Bone marrow (tissue), 2 donors: ENCODE results near the gene CAMK2B.
A peak's percentile ranks its signal among the peaks of the same experiment; 100 is the strongest.

ENCODE experiments used
- DNase-seq, 2 donors: peaks; one replicate each; lab custom pipeline; 2025; lab: John Stamatoyannopoulos, UW

CAMK2B gene

DNA sequence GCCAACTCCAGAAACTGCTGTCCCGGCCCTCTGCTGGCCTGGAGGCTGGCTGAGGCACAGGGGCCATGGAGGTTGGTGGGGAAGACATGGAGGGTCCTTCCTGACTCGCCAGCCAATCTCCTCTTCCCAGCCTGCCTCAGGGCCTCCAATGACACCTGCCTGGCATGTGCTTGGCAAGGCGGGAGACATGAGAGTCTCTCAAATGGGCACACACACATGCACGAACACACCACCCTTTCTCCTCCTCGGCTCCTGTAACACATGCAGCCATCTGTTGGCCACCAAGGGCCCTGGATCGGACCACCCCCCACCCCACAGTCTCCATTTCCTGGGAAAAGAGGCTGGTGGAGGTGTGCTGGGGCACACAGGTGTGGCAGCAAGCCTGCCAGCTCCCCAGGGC is 68.2 kb downstream of the CAMK2B start:
- DNase-seq: no peak

DNA sequence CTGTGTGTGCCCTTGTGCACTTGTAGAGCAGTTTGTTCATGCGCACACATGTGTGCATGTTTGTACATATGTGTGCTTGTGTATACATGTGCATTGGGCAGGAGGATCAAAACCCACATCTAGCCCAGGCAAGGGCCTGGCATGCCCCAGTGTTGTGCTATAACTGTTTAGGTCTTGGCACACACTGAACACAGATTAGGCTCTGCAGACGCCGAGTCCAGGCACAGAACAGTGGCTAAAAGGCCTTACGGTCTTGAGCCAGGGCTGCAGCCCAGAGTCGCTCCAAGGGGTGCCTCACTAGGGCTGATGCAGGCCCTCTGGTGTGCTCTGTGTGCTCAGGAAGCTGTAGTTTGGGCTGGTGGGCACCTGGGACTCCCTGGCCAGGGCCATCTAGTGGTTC is 68.9 kb downstream of the CAMK2B start:
- no peak for DNase-seq

DNA sequence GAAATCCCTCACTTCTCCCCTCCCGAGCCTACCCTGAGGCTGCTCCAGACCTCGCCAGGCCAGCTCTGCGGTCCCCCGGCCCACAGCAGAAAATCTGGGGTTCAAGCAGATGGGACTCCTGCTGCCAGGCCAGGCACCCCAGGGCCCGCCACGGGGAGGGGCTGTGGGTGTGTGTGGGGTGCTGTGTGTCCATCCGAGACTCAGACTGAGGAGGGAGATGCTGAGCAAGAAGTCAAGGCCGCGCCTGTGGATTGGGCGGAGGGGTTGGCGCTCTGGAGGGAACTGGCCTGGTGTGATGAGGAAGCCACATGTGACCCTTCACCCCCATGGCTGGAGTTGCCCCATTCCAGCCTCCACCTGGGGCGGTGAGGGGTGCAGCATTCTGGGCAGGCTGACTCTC is 73.5 kb downstream of the CAMK2B start:
- DNase-seq: no peak

DNA sequence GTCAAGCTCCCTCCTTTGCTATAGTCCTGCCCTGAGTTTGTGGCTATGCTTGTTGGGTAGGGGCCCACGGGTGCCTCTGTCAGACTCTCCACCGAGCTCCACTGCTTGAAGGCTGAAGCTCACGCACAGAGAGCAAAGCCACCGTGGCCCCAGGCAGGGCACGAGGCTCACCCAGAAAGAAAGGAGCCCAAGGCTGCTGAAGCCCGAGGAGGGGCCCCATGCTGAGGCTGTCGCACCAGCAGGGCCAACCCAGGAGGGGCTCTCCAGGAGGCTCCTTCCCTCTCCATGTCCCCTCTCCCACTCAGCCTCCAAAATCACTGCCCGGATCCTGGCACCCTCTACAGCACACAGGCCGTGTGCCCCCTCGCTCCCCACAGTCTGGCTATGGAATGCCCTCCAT is 74.1 kb downstream of the CAMK2B start:
- no peak for DNase-seq

DNA sequence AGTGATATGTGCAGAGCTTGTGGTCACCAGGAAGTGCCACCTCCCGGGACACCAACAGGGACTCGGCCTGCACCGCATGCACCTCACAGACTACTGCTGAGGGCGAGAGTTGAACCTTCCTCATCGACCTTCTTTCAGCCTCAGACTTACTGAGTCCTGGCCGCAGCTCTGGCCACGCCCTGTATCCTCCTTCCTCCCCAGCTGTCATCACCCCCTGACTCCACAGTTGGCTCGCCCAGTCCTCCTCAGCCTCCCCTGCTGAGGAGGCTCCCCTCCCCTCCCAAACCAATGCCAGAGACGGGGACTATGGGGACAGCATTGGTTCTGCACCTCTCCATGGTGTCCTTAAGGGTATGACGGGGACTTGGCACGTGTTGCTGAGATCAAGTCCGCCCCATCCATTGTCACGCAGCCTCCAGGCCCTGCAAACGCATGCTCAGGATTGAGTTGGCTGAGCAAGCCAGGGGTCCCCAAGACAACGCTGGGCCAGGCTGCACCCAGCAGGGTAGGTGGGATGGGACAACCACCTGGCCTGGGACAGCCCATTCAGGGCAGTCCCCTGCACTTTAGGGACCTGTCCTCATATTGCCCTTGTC is 75.7 kb downstream of the CAMK2B start:
- no peak for DNase-seq

DNA sequence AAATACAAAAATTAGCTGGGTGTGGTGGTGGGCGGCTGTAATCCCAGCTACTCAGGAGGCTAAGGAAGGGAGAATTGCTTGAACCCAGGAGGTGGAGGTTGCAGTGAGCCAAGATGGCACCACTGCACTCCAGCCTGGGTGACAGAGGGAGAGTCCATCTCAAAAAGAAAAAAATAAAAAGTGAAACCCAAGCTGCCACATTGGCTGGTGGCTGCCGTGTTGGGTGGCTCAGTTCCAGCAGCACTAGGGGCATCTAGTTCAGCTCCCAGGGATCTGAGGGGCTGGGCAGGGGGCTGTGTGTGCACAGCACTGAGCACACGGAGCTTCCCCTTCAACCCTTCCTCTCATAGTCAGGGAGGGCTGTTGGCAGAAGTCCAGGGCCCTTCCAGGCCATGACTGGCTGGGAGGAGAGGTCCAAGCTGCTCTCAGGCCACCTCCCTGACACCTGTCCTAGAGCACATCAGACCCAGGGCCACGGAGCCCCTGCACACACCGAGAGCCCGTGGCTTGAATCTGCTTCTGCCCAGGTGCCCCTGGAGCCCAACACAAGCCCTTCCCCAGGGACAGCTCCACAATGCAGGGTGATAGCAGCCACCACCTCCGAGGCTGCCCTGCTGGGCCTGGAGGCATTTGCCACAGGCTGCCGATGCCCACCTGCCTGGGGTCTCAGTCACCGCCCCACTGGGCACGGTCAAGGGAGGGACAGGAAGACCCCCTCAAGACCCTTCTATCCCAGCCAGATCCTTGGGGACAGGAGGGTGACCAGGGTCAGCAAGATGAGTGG is 77.3 kb downstream of the CAMK2B start:
- DNase-seq: no peak

DNA sequence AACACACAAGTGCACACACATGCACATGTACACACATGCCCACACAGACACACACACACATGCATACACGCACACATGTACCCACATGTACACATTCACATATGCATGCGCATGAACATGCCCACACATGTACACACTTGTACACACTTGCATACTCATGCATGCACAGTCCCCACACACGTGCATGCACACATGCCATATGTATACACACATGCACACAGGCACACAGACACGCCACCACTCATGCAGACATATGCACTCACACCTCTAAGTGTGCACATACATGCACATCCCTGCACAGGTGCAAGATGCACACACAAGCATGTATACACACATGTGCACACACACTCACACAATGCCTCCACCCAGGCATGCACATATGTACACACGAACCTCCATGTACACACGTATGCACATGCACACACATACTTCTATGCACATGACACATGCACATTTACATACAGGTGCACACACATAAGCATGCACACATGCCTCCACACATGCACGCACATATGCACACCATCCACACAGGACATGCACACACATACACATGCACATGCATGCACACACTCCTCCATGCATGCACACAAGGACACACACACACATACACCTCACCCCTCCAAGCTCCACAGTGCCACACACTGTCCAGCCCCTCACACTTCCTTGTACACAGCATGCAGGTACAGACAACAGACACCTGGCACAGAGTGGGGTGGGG is 78.8 kb downstream of the CAMK2B start:
- DNase-seq: no peak

DNA sequence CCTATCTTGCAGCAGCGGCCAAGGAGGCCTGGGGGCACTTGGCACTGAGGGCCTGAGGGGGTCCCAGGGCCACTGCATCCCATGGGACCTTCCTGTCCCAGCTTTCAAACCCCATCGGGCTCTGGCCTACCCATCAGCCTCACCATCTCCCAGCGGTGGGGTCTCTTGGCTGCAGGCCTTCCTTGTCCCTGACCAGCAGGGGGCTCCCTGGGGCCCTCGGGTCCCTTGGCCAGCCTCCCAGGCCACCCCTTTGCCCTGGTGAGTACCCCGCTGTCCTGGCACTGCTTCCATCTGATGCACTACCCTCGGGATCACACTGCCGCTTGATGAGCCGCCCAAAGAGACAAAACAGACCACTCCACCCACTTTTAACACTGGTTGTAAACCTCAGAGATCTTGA is 81.1 kb downstream of the CAMK2B start:
- peak in 1 of 2 donors; percentile 3 for DNase-seq

DNA sequence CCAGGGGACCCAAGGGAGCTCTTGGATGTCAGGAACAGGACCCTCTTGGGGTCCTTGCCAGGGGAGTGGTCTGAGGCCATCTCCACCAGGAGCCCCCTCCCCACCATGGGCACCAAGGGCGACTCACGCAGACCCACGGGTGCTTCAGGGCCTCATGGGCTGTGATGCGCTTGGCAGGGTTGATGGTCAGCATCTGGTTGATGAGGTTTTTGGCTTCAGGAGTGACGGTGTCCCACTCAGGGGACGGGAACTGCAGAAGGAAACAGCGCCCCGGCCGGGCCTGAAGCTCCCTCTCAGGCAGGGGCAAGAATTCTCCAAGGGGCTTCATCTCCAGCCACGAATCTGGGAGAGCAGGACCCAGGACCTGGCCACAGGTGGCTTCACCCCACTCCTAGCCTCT is 83.3 kb downstream of the CAMK2B start:
- no peak for DNase-seq

DNA sequence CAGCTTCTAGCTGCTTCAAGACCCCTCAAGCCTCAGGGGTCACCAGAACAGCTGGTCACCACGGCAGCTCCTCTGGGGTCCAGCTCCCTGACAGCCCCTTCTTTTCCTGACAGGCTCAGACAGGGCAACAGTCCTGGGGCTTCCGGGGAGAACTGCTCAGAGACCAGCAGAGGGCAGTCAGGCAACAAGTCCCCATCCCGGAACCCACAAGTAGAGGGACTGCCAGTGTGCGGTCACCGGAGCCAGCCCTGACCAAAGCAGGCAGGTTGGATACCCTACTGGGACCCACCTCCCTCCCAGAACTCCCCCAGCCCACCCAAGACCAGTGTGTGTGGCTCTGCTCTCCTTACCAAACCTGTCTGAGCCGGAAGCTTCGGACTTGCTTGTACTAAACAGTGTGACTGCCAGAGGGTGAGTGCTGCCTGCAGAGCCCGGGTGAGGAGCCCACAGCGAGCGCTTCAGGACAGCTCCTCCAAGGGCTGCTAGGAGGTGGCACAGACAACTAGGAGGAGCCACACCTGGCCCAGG is 84.3 kb downstream of the CAMK2B start:
- DNase-seq: peak; percentile 32 to 80

DNA sequence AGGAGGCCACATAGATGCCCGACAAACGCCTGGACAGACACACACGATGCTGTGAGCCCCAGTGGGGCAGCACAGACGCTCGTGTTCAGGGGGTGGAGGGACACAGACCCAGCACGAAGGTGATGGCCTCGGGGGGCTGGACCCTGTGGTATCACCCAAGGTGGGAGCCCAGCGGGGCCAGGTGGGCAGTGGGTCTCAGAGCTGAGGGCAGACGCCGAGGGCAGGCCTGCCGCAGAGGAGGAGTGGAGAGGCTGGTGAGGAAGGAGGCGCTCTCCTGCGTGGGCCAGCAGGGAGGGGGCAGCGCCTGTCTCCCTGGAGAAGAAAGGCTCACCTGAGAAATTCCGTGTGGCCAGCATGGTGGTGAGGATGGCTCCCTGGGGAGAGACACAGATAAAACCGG is 85.0 kb downstream of the CAMK2B start:
- no peak for DNase-seq

DNA sequence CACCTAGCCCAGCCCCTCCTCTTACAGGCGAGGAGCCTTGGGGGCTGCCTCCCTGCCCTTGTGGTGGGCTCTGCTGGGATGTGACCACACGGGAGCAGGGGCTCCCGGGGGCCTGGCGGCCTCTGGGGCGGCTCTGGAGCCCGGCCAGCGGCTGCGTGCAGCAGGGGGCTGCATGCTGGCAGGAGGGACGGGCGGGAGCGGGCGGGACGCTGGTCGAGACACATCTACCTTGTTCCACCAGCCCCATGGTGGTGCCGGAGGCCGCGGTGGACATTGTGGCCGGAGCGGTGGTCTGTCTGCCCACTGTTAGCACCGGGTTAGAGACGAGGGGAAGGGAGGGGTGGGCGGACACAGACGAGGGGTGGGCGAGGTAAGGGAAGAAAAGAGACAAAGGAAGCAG is 86.0 kb downstream of the CAMK2B start:
- DNase-seq: no peak

DNA sequence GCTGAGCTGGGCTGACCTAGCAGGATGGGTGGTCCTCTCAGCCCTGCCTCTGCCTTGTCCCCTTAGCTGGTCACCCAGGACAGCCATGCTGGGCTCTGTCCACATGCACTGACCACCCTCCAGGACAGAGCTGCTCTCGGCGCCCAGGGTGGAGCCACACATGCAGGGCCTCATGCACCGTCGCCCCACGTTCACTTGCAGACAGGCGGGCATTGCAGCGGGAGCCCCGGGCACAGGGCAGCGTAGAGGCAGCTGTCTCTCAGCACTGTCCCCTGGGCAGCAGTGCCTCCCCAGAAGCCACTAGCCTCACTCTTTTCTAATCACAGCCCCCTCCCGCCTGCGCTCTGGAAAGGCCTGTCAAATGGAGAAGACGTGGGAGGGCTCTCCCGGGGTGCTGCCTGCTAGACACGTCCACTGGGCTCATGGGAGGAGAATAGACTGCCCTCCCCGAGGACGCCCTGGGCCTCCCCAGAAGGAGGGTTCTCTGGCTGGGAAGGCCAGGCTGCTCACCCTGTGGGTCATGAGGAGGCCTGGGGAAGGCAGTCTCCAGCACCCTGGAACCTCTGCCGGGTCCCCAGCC is 87.2 kb downstream of the CAMK2B start:
- DNase-seq: no peak

DNA sequence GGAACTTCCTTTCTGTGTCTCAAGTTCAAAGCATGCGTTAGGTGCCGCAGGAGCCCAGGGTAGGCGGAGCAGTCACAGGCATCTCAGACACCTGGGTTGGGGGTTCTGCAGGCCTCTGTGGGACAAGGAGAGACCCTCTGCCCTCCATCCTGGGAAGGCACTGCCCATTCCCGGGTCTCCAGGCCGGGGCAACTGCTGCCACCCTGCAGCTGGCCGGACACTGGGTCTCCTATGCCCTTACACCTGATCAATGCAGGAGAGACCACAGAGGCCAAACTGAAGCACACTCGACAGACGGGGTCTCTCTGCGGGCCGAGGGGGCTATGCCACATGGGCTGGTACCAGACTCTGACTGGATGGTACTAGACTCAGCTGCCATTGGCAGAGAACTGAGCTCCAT is 87.7 kb downstream of the CAMK2B start:
- DNase-seq: no peak

DNA sequence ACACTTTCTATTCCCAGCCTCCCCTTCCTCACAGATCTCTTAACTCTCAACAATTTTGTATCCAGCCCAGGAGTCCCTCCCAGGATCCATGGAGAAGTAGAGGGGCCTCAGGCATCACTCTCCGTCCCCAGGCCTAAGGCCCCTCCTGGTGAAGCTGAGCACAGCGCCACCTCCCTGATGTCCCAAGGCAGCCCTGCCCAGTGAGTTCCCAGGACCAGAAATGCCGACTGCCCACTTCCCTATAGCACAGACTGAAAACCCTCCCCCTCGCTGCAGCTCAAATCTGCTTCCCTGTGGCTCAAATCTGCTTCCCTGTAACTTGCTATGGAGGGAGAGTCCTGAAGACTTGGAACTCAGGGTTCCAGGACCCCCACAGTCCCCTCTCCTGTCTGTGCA is 89.1 kb downstream of the CAMK2B start:
- DNase-seq: no peak

DNA sequence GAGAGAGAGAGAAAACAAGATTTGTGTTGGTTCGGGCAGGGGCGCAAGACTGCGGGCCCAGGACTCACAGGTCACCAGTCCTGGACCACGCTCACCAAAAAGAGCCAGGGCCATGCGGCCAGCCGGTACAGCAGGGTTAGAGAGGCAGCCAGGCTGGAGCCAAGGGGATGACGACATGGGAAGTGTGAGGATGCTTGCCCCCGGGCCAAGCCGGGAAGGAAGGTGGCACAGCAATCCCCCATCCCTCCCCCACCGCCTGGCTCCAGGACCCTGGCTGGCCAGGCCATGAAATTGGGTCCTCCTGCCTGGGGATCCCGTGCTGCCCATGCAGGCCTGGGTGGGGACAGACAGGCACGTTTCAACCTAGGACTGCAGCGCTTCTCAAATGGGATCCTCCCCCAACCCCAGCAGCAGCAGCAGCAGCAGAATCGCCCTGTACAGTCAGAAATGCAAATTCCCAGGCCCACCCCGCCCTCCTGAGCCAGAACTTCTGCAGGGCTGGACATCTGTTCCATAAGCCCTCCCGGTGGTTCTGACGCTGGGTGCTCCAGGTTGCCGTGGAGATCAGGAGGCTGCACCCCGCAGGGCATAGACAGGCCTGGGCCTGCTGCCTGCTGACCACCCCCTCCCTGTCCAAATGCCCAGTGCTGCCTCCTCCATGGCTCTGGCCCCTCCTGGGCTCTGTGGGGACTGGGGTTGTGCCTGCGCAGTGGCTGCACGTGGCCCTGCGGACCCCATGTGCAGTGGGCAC is 89.6 kb downstream of the CAMK2B start:
- DNase-seq: no peak

DNA sequence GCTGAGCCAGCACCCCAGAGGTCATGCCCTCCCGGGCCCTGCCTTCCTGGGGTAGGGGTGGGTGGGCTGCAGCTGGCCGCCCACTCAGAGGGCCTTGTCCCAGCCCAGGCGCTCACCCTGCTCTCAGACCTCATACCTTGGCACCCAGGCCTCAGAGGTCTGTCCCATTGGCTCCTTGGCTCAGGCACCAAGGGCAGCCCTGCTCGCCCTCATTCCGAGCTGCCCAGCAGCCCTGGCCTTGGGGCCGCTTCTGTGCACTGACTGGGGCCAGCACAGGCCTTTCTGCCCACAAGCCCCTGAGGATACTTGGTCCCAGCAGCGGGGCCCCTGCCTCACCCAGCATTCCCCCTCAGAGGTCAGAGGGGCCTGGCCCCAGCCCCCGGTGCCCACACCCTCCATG is 90.3 kb downstream of the CAMK2B start:
- DNase-seq: no peak

DNA sequence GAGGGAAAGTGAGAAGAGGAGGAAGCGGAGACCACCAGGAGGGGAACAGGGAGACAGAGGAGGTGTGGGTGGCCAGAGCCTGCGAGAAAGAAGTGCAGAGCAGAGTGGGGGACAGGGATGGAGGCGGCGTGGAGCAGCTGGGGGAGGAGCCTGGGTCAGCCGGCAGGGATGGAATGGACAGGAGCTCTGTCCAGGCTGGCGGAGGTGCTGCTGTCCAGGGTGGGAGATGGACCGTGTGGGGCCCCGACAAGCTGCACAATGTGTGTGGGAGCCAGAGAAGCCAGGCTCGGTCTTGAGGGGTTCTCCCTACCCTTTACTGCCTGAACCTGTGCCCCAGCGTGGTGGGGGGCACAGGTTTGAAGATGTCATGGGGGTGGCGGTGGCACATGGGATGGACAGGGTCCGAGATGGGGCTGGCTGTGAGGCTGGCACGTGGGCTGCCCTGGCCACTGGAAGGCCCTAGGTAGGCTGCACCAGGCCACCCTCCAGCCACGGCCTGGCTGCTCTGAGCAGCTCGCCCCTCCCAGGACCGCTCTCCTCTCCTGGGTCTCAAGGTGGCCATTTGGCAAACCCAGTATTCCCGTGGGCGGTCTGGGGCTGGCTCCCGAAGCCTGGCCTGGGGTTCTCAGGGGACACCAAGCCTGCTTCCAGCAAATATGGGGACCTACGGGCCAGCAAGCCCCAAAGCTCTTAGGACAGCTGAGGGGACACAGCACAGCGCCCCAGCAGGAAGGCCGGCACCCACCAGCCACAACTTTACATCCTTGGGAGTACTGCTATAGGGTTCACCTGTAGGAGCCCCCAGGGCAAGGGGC is 92.3 kb downstream of the CAMK2B start:
- no peak for DNase-seq

DNA sequence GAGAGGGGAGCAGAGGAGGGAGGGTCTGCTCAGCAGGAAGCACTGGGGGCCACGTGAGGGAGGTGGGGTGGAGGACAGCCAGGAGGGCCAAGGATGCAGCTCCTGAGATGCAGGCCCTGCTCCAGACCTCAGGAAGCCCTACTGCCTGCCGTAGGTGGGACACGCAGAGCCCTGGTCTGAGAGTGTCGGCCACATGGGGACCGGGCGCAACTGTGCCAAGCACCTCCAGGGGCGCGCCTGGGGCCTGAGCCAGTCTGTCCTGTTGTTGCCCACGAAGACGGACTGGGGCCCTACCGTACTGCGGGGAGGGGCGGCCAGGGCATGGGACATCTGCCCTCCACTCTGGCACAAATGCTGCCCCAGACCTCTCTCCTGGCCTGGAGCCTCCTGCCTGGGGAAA is 93.0 kb downstream of the CAMK2B start:
- no peak for DNase-seq

DNA sequence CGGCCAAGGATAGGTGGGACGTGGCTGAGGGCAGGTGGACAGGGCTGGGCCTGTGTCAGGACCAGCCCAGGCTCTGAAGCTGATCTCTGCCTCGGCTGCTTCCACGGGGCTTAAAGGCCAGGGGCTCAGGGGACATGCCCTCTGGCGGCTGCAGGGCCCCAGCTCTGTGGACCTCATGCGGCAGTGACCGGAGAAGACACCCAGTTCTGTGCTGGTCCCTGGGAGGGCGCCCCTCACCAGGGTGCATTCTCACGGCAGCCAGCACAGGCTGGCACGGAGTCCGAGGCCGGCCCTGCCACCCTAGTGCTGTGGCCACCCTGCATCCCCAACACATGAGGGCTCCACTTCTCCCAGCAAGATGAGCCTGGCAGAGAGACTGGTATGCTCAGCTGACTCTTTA is 94.3 kb downstream of the CAMK2B start:
- DNase-seq: no peak

DNA sequence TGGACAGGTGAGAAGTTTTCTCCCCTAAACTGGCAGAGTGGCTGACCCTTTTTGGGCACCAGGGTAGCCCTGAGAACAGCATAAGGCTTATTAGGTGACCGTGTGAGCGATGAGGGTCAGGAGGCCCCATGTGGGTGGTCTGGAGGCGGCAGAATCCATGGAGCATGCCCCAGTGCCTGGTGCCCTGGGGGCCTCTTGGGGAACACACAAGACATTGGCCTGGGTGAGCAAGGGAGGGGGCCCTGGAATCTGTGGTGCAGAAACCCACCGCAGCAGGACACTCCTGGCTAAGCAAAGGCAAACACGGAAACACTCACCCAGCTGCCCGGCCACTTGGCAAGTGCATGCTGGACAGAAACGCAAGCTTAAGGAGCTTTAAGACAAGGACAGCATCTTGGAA is 95.1 kb downstream of the CAMK2B start:
- DNase-seq: no peak
